Activated T-helper 2 cell treated with anti-CD3 and anti-CD28 coated beads, Interferon-gamma antibody, Interleukin-2, Interleukin-4, amounts not matched to agents 10 μg/mL and 5 μg/mL and 100 μg/mL, durations not matched to agents 14 hours and 24 hours and 36 hours (primary cell): Measurements from ENCODE around the gene SYNGAP1. TPM values are rescaled to one million over a fixed set of nuclear protein-coding genes. Genes with fewer than 3 reads are reported as not detected.
"Not testable (repeated sequence)": the region's sequence is repeated elsewhere in the genome, so short reads cannot be mapped to it uniquely, and the experiment has no call there.

Experiments
- DNase-seq: peaks from one replicate; pipeline ENCODE4 v3.0.0; 2021; ENCODE audit warnings: low spot score
- H3K27ac Mint-ChIP-seq: one replicate; pipeline ENCODE4 v1.8.0; 2021; ENCODE audit warnings: mixed read lengths
- H3K27me3 Mint-ChIP-seq: one replicate; pipeline ENCODE4 v1.8.0; 2021; ENCODE audit warnings: low read depth, mixed read lengths
- H3K36me3 Mint-ChIP-seq: one replicate; pipeline ENCODE4 v1.8.0; 2021; ENCODE audit warnings: low read depth, mixed read lengths
- H3K4me1 Mint-ChIP-seq: one replicate; pipeline ENCODE4 v1.8.0; 2021; ENCODE audit warnings: low read depth, mixed read lengths
- H3K4me3 Mint-ChIP-seq: one replicate; pipeline ENCODE4 v1.8.0; 2021; ENCODE audit warnings: low read depth, mild to moderate bottlenecking, moderate library complexity, mixed read lengths
- H3K9me3 Mint-ChIP-seq: one replicate; pipeline ENCODE4 v1.8.0; 2021; ENCODE audit warnings: mixed read lengths
- intact Hi-C: fragments of 100-400 bp; cut with micrococcal nuclease; formaldehyde crosslinking; loops from one replicate; pipeline ENCODE4 v1.15.1; 2023
- total RNA-seq: library from RNA; stranded (reverse); gene quantifications from 2 replicates; pipeline ENCODE4 v1.2.3, GENCODE V29; 2022

The SYNGAP1 gene
- total RNA-seq: 60.1 and 71.3 TPM in 2 replicates

DNA sequence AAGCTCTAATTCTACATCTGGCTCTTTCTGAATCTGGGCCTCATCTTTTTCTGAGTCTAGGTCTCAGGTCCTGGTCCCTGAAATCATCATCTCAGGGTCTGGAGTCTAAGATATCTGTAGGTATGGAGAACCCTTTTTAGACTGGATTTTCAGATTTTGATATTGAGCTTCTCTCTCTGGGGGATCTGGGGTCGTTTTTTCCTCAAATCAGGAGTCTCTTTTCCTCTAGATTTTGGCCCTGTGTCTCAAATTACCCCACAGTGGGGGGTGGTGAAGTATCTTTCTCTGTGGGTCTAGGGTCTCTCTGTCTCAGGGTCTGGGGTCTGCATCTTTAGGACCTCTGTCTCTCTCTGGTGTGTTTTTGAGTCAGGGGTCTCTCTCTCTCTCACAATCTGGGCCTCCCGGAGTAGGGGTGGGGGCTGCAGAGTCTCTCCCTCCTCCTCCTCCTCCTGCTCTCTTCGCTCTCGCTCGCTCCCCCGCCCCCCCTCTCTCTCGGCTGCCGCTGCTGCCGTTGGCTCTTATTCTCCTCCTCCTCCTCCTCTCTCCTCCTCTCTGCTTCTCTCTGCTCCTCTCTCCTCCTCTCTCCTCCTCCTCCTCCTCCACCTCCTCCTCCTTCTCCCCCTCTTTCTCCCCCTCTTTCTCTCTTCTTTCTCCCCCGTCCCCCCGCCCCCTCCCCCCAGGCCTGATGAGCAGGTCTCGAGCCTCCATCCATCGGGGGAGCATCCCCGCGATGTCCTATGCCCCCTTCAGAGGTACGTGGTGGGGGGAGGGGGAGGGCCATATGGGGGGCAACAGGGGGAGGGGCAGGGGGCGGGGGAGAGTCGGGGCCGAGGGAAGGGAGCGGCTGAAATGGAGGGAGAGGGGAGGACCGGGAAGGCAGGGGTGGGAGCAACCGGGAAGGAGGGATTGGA is at the start of gene SYNGAP1:
SYNGAP1 (plus strand) TSS at position 486 of the 911 bp plus-strand sequence; CDS start at position 686, 200 bp downstream.
- H3K27ac Mint-ChIP-seq: peak within 1 kb of the TSS; percentile 100
- no peaks in the 10 kb centered on the region for H3K9me3 Mint-ChIP-seq
- H3K4me3 Mint-ChIP-seq: peak within 1 kb of the TSS; percentile 96
- peaks cover 64% of the 10 kb centered on the region for H3K4me1 Mint-ChIP-seq
- H3K27me3 Mint-ChIP-seq: no peaks in the 10 kb centered on the region
- intact Hi-C loops: loop anchor here (2.0 to 10.0 kb wide), 6 partner anchors 101 to 1758 kb away; partner anchors contain the start of genes B3GALT4, C6orf47, GPANK1 and RGL2
- no peak for DNase-seq
- peaks cover 40% of the 10 kb centered on the region for H3K36me3 Mint-ChIP-seq

DNA sequence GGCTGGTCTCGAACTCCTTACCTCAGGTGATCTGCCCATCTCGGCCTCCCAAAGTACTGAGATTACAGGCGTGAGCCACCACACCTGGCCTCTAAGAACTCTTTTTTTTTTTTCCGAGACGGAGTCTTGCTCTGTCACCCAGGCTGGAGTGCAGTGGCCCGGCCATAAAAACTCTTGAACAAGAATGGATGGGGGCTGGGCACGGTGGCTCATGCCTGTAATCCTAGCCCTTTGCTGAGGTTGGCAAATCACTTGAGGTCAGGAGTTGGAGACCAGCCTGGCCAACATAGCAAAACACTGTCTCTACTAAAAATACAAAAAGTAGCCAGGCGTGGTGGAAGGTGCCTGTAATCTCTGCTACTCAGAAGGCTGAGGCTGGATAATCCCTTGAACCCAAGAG is 48.0 kb upstream of the SYNGAP1 start:
- intact Hi-C loops, DNase-seq, H3K27ac Mint-ChIP-seq, H3K36me3 Mint-ChIP-seq, H3K4me1 Mint-ChIP-seq, H3K4me3 Mint-ChIP-seq, H3K9me3 Mint-ChIP-seq, H3K27me3 Mint-ChIP-seq: not testable (repeated sequence)

DNA sequence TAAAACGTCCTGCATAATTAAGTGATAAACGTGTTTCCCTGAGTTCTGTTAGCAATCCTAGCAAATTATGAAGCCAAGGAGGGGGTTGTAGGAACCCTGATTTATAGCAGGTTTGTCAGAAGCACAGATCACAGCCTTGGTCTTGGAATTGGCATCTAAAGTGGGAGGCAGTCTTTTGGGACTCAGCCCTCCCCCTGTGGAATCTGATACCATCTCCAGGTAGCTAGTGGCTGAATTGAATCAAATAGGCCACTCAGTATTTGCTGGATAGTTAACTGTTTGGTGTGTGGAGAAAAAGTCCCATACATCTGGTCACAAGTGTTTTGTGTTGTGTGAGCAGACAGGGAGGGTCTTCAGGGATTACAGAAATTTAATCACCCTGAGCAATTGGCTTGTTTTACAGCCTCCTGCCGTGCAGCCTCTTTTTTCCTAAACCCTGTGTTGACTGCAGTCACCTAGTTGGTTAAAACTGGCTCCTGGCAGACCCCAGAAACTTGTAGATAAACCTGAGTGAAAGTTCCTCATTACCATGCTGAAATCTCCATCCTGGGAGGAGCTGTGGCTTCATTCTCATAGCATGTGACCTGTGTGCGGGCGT is 47.2 kb upstream of the SYNGAP1 start:
- Mint-ChIP-seq H3K36me3 (no peaks in the 10 kb centered on the region), H3K27ac (no peak overlapping the region), H3K4me3 (no peak overlapping the region), H3K4me1 (peaks cover 7% of the 10 kb centered on the region), H3K27me3 (no peaks in the 10 kb centered on the region), H3K9me3 (no peaks in the 10 kb centered on the region)
- no peak for DNase-seq
- intact Hi-C loops: no loop called here

DNA sequence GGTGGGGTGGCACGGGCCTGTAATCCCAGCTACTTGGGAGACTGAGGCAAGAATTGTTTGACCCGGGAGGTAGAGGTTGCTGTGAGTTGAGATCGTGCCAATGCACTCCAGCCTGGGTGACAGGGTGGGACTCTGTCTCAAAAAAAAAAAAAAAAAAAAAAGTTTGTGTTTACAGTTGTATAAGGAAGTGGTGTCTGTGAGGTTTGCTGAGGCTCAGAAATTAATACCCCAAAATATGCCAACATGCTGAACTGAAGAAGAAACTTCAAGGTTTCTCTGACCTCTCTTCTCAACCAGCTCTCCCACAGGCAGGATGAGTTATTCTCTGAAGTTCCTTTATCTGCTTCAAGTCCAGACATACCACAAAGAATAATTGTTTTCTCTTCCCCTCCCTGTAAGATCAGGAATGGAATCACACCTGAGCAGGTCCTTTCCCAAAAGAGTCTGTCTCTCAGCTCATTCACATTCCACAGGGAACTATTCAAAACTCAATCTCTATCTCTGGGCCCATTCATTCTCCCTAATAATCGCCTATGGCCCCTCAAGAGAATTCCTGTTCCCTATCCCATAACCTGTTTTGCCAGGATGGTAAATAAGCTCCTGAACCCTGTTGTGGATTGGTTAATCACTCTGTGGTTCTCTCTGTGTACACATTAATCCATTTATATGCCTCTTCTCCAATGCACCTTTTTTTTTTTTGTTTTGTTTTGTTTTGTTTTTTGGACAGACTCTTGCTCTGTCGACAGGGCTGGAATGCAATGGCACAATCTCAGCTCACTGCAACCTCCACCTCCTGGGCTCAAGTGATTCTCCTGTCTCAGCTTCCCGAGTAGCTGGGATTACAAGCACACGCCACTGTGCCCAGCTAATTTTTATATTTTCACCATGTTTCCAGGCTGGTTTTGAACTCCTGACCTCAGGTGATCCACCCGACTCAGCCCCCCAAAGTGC is 45.6 kb upstream of the SYNGAP1 start:
- no peaks in the 10 kb centered on the region for H3K36me3 Mint-ChIP-seq
- intact Hi-C loops: no loop called here
- no peak overlapping the region for H3K4me3 Mint-ChIP-seq
- no peaks in the 10 kb centered on the region for H3K9me3 Mint-ChIP-seq
- H3K27me3 Mint-ChIP-seq: no peaks in the 10 kb centered on the region
- H3K27ac Mint-ChIP-seq: no peak overlapping the region
- DNase-seq: no peak
- H3K4me1 Mint-ChIP-seq: peaks cover 7% of the 10 kb centered on the region

DNA sequence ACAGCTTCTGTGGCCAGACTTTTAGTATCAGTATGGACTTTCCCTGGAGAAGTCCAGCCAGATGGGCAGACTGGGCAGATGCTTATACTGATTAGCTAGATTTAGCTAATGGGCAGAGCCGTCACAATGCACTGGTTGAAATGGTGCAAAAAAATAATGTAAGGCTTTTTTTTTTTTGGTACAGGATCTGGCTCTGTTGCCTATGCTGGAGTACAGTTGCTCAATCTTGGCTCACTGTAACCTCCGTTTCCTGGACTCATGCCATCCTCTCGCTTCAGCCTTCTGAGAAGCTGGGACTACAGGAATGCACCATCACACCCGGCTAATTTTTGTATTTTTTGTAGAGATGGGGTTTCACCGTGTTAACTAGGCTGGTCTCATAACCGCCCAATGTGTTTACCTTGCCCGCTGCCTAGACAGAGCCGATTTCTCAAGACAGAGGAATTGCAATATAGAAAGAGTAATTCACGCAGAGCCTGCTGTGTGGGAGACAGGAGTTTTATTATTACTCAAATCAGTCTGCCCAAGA is 44.7 kb upstream of the SYNGAP1 start:
- no peak overlapping the region for H3K27ac Mint-ChIP-seq
- intact Hi-C loops: no loop called here
- no peaks in the 10 kb centered on the region for H3K9me3 Mint-ChIP-seq

DNA sequence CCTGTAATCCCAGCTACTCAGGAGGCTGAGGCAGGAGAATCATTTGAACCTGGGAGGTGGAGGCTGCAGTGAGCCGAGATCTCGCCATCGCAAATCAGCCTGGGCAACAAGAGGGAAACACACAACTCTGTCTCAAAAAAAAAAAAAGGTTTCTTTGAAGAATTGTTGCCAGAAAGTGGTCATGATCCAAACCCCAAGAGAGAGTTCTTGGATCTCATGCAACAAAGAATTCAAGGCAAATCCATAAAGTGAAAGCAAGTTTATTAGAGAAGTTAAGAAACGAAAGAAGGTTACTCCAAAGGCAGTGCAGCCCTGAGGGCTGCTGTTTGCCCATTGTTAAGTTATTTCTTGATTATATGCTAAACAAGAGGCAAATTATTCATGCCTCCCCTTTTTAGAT is 42.7 kb upstream of the SYNGAP1 start:
- Mint-ChIP-seq H3K4me1 (peaks cover 7% of the 10 kb centered on the region), H3K4me3 (no peak overlapping the region), H3K36me3 (no peaks in the 10 kb centered on the region), H3K9me3 (no peaks in the 10 kb centered on the region), H3K27me3 (peaks cover 4% of the 10 kb centered on the region), H3K27ac (no peak overlapping the region)
- intact Hi-C loops: no loop called here
- no peak for DNase-seq

More for the DNA sequence above, 44.7 kb upstream of the SYNGAP1 start:
- H3K4me1 Mint-ChIP-seq: peaks cover 7% of the 10 kb centered on the region
- H3K36me3 Mint-ChIP-seq: no peaks in the 10 kb centered on the region
- DNase-seq: no peak
- no peaks in the 10 kb centered on the region for H3K27me3 Mint-ChIP-seq
- no peak overlapping the region for H3K4me3 Mint-ChIP-seq

DNA sequence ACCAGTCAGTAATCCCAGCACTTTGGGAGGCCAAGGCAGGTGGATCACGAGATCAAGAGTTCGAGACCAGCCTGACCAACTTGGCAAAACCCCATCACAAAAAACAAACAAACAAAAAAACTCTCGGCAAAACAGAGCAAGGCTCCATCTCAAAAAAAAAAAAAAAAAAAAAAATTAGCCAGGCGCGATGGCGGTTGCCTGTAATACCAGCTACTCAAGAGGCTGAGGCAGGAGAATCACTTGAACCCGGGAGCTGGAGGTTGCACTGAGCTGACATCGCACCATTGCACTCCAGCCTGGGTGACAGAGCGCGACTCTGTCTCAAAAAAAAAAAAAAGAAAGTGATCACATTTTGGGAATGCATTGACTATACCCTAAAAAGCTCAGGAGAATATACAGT is 40.7 kb upstream of the SYNGAP1 start:
- intact Hi-C loops, H3K9me3 Mint-ChIP-seq, DNase-seq, H3K36me3 Mint-ChIP-seq, H3K27ac Mint-ChIP-seq, H3K4me3 Mint-ChIP-seq, H3K4me1 Mint-ChIP-seq, H3K27me3 Mint-ChIP-seq: not testable (repeated sequence)

DNA sequence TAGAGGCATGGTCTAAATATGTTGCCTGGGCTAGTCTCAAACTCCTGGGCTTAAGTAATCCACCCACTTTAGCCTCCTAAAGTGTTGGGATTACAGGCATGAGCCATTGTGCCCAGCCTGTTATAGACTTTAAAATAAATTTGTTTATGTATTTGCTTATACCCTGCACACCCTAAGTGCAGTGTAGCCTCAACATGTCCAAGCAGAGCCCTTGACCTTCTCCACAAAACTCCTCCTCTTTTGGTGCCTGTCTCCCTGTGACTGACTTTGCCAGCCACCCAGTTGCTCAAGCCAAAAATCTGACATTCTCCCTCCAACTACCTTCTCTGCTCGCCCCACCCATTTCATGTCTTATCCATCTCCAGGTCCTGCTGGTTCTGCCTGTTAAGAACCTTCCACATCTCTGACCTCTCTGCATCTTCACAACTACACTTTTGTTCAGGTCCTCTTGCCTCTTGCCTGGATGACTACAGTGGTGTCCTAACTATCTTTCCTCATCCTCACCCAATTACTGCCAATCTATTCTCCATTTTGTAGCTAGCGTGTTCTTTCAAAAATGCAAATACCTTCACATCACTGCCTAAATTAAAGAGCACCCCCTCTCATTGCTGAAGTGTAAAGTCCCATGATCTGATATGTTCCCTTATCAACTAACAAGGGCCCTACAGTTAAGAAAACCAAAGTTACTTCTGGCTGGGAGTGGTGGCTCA is 39.4 kb upstream of the SYNGAP1 start:
- H3K4me3 Mint-ChIP-seq: no peak overlapping the region
- H3K36me3 Mint-ChIP-seq: no peaks in the 10 kb centered on the region
- no peaks in the 10 kb centered on the region for H3K4me1 Mint-ChIP-seq
- no peak overlapping the region for H3K27ac Mint-ChIP-seq
- DNase-seq: no peak
- intact Hi-C loops: no loop called here
- peaks cover 4% of the 10 kb centered on the region for H3K27me3 Mint-ChIP-seq
- H3K9me3 Mint-ChIP-seq: no peaks in the 10 kb centered on the region

DNA sequence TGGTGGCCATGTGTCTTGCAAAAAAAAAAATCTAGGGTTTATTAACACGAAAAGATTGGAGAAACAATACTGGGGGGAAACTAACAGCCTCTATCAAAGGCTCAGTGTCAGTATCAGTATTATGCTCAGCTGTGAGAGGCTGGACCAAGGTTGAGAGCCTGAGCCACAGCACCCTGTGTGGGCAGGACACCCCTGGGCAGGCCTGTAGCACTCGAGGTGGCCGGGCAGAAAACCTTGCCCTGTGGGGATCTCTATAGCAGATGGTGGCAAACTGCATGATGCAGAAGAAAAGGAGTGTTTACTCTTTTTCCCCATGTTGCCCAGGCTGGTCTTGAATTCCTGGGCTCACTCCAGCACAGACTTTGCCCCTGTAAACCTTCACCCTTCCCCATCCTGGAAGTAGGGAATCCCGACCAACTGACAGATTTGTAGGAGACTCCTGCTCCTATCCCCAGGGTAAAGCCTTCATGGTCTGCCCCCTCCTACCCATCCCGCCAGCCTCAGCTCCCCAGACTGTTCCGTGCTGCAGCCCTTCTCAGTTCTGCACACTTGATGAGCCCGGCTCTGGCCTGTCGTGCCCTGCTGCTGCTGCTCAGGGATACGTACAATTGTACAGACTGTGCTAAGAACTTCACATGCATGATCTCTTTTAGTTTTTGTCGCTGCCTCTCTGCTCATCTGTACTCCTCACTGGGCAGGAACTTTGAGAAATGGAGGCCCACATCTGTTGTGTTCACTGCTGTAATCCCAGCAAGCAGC is 36.3 kb upstream of the SYNGAP1 start:
- H3K27me3 Mint-ChIP-seq: peaks cover 4% of the 10 kb centered on the region
- no peak overlapping the region for H3K4me3 Mint-ChIP-seq
- intact Hi-C loops: no loop called here
- no peaks in the 10 kb centered on the region for H3K36me3 Mint-ChIP-seq
- no peaks in the 10 kb centered on the region for H3K9me3 Mint-ChIP-seq
- no peak overlapping the region for H3K27ac Mint-ChIP-seq
- no peak for DNase-seq
- no peaks in the 10 kb centered on the region for H3K4me1 Mint-ChIP-seq

DNA sequence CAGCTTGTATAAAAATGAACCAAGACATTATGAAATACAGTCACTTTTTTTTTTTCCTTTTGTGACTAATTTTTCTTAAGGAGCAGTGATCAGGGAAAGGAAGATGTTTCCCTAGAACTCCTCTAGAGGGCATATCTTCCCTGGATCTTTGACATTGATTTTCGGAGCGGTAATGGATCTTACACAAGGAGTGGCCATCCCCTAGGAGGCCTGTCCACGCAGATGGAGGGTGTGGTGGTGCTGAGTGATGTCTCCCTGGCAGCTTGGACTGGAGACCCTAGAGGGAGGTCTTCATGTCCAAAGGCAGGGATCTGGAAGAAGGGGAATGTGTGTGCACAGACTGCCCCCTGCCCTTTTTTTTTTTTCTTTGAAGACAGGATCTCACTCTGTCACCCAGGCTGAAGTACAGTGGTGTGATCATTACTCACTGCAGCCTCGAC is 35.3 kb upstream of the SYNGAP1 start:
- H3K4me1 Mint-ChIP-seq: no peaks in the 10 kb centered on the region
- H3K9me3 Mint-ChIP-seq: no peaks in the 10 kb centered on the region
- no peak for DNase-seq
- no peak overlapping the region for H3K4me3 Mint-ChIP-seq
- H3K27ac Mint-ChIP-seq: no peak overlapping the region
- H3K36me3 Mint-ChIP-seq: no peaks in the 10 kb centered on the region
- intact Hi-C loops: no loop called here
- peaks cover 4% of the 10 kb centered on the region for H3K27me3 Mint-ChIP-seq

DNA sequence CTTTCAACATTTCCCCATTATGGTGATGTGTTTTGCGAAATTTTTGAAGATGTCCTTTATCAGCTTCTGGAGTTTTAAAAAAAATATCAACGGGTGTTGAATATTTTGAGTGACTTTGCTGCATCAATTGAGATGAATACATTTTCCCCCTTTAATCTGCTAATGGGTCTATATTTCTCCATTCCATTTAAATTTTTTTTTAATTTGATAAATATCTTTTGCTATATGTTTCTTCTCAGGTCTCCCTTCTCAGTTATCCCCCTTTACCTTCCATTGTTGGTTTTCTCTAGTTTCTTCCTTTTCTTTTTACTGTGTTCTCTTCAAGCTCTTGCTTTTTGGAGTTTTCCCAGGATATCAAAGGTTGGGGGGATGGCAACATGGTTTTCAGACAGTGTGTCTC is 29.7 kb upstream of the SYNGAP1 start:
- Mint-ChIP-seq H3K4me1 (peaks cover 32% of the 10 kb centered on the region), H3K27me3 (no peaks in the 10 kb centered on the region)

More for the DNA sequence above, 29.7 kb upstream of the SYNGAP1 start:
- Mint-ChIP-seq H3K4me3 (no peak overlapping the region), H3K36me3 (peaks cover 22% of the 10 kb centered on the region), H3K9me3 (no peaks in the 10 kb centered on the region), H3K27ac (peak overlapping the region; percentile 94)
- no peak for DNase-seq
- intact Hi-C loops: loop anchor here (2.0 to 5.0 kb wide), 3 partner anchors 45 to 183 kb away; partner anchors contain the start of genes RGL2 and RING1
